DOHH2 (cell line): ENCODE measurements around the gene AP5Z1.

ENCODE experiments used
- H3F3A ChIP-seq: fragments of 200-600 bp; sonication (generic), shearing (Covaris generic); 2 replicates; pipeline ENCODE4 v1.6.0; 2016; ENCODE audit warnings: antibody characterized with exemption, mild to moderate bottlenecking; ENCODE audit not compliant: control insufficient read depth, insufficient read depth
- H3K27ac ChIP-seq: fragments of 200-600 bp; sonication (generic); 2 replicates; pipeline ENCODE4 v1.5.1; 2014; ENCODE audit warnings: low read depth, mild to moderate bottlenecking, low read length, moderate library complexity
- H3K27me3 ChIP-seq: fragments of 200-600 bp; sonication (generic); 2 replicates; pipeline ENCODE4 v1.6.1; 2014; ENCODE audit warnings: mild to moderate bottlenecking, low read length, mixed read lengths; ENCODE audit not compliant: control insufficient read depth
- H3K36me3 ChIP-seq: fragments of 200-600 bp; sonication (generic); 2 replicates; pipeline ENCODE4 v1.6.1; 2014; ENCODE audit warnings: mild to moderate bottlenecking, low read length, moderate library complexity, mixed read lengths; ENCODE audit not compliant: control insufficient read depth
- H3K4me1 ChIP-seq: fragments of 200-600 bp; sonication (generic); 2 replicates; pipeline ENCODE4 v1.6.1; 2014; ENCODE audit warnings: mild to moderate bottlenecking, low read length, mixed read lengths; ENCODE audit not compliant: control insufficient read depth
- H3K4me2 ChIP-seq: fragments of 200-600 bp; sonication (generic); 2 replicates; pipeline ENCODE4 v1.6.0; 2014; ENCODE audit warnings: mild to moderate bottlenecking, low read length, moderate library complexity
- H3K4me3 ChIP-seq: fragments of 200-600 bp; sonication (generic); 2 replicates; pipeline ENCODE4 v1.5.1; 2014; ENCODE audit warnings: mild to moderate bottlenecking, low read length, mixed read lengths
- H3K79me2 ChIP-seq: fragments of 200-600 bp; sonication (generic); 2 replicates; pipeline ENCODE4 v1.6.1; 2014; ENCODE audit warnings: mild to moderate bottlenecking, low read length, mixed read lengths; ENCODE audit not compliant: control insufficient read depth
- H3K9me2 ChIP-seq: fragments of 200-600 bp; sonication (generic); replicated peaks from 2 replicates; pipeline ENCODE4 v1.6.1; 2014; ENCODE audit warnings: mild to moderate bottlenecking, low read length, mixed read lengths; ENCODE audit not compliant: control insufficient read depth
- H3K9me3 ChIP-seq: fragments of 200-600 bp; sonication (generic); 2 replicates; pipeline ENCODE4 v1.6.1; 2014; ENCODE audit warnings: antibody characterized with exemption, low read length, mixed read lengths; ENCODE audit not compliant: control insufficient read depth, insufficient read depth
- H4K20me1 ChIP-seq: fragments of 200-600 bp; sonication (generic); 2 replicates; pipeline ENCODE4 v1.6.0; 2014; ENCODE audit warnings: low read depth, mild to moderate bottlenecking, antibody characterized with exemption, low read length, moderate library complexity; ENCODE audit not compliant: control insufficient read depth, insufficient read depth
- EZH2phosphoT487 ChIP-seq: fragments of 200-600 bp; sonication (generic); IDR thresholded peaks from 2 replicates; pipeline ENCODE4 v1.6.1; 2017; ENCODE audit warnings: borderline replicate concordance, mild to moderate bottlenecking, antibody characterized with exemption, low read length, moderate library complexity, mixed read lengths
- TF ChIP-seq, protein P1 (sequence below): fragments of 200-600 bp; sonication (generic); IDR thresholded peaks from one replicate; pipeline ENCODE4 v1.5.1; 2014; ENCODE audit warnings: antibody characterized with exemption, mild to moderate bottlenecking, low read depth, low read length; ENCODE audit not compliant: poor library complexity, severe bottlenecking

AP5Z1 gene

DNA sequence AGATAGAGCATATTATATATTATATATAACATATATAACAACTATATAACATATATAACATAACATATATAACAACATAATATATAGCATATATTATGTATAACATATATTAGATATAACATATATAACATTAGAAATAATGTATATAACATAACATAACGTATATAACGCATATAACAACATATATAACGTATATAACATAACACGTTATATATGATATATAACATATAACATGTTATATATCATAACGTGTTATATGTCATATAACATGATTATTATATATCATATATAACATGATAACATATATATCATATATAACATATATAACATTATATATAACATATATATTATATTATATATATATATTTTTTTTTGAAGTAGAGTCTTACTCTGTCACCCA, 3.7 kb downstream of the AP5Z1 start:
- Histone ChIP-seq H3F3A (no peaks in the 10 kb centered on the region; the same call in 1 of the 2 replicates), H3K27ac (no peak overlapping the region), H3K79me2 (peaks cover 48% of the 10 kb centered on the region), H3K4me2 (no peak overlapping the region), H3K9me3 (no peaks in the 10 kb centered on the region), H3K4me1 (peaks cover 19% of the 10 kb centered on the region), H3K4me3 (no peak overlapping the region), H3K9me2 (no peaks in the 10 kb centered on the region), H3K36me3 (peaks cover 51% of the 10 kb centered on the region), H4K20me1 (peaks cover 2% of the 10 kb centered on the region; the same call in 1 of the 2 replicates), H3K27me3 (no peaks in the 10 kb centered on the region)
- TF ChIP-seq, protein P1, sequence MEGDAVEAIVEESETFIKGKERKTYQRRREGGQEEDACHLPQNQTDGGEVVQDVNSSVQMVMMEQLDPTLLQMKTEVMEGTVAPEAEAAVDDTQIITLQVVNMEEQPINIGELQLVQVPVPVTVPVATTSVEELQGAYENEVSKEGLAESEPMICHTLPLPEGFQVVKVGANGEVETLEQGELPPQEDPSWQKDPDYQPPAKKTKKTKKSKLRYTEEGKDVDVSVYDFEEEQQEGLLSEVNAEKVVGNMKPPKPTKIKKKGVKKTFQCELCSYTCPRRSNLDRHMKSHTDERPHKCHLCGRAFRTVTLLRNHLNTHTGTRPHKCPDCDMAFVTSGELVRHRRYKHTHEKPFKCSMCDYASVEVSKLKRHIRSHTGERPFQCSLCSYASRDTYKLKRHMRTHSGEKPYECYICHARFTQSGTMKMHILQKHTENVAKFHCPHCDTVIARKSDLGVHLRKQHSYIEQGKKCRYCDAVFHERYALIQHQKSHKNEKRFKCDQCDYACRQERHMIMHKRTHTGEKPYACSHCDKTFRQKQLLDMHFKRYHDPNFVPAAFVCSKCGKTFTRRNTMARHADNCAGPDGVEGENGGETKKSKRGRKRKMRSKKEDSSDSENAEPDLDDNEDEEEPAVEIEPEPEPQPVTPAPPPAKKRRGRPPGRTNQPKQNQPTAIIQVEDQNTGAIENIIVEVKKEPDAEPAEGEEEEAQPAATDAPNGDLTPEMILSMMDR, result no peak
- TF ChIP-seq EZH2phosphoT487, result no peak

DNA sequence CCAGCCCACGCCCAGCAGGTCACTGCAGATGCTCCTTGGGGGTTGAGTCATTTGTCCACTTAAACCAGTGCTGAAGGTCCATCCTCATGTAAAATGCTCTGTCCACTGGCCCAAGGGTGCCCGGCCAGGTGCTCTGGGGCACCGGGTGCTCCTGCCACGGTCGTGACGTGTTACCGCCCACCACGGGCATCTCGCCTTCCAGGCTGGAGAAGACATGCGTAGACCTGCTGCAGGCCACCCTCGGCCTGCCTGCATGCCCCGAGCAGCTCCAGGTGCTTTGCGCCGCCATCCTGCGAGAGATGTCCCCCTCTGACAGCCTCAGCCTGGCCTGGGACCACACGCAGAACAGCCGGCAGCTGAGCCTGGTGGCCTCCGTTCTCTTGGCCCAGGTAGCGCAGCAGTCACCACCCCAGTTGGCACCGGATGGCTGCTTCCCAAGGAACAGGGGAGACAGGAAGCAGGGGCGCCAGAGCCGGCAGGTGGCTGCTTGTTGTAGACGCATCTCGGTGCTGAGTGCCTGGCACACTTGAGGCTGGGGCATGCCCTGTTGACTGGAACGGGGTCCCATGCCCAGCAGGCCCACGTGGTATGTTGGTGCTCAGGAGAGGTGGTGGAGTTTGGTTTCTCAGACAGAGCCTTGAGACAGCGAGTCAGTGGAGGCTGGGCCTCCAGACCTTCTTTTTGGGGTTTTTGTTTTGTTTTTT, 6.1 kb downstream of the AP5Z1 start:
- Histone ChIP-seq H3K27me3 (no peaks in the 10 kb centered on the region), H3F3A (no peaks in the 10 kb centered on the region; the same call in 1 of the 2 replicates)

DNA sequence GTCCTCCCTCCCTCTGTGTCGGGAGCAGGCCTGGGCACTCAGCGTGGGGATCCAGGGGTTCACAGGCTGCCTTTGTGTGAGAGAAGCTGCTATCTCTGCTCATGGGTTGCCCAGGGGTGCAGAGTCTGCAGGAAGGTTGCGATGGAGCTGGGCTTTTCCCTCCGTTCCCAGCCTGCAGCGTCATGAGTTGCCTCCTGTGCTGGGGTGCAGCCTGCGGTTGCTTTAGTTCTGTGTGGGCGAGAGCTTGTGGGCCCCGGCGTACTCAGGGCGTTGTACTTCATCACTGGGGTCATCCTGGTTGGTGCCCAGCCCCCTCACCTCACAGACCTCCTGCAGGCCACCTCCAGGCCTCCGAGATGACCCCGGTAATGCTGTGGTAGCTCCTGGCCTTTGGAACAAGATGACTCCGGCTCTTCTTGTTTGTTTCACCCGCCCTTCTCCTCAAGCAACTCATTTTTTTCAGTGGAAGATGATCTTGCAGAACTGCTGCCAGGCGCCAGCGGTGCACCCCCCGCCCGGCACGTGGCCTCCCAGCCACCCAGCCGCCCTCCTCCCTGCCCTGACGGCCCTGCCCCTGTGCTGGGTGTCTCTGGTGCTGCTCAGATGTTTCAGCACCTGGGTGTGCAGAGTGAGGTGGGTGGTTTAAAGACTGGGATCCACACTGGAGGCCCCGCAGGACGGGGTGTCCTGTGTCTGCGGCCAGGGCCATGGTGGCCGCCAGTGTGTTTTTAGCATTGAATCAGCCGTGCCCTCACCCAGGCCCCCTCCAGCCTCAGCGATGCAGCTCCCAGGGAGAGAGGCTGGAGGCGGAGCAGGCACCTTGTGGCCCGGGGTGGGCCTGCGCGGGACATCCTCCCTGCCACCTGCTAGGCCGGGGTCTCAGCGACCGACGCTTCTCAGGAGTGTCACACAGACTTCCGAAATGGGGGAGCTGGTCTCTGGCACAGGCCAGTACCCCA, 7.2 kb downstream of the AP5Z1 start:
- no peaks in the 10 kb centered on the region; the same call in 1 of the 2 replicates for H4K20me1 ChIP-seq
- no peaks in the 10 kb centered on the region for H3K9me3 ChIP-seq
- no peak overlapping the region for H3K4me2 ChIP-seq

More for the DNA sequence above, 6.1 kb downstream of the AP5Z1 start:
- peaks cover 30% of the 10 kb centered on the region for H3K79me2 ChIP-seq
- H3K9me2 ChIP-seq, result no peaks in the 10 kb centered on the region
- TF ChIP-seq, protein P1, result no peak
- H3K36me3 ChIP-seq, result peaks cover 66% of the 10 kb centered on the region
- H3K4me2 ChIP-seq, result no peak overlapping the region
- H4K20me1 ChIP-seq, result no peaks in the 10 kb centered on the region; the same call in 1 of the 2 replicates
- H3K4me3 ChIP-seq, result no peak overlapping the region
- no peaks in the 10 kb centered on the region for H3K9me3 ChIP-seq
- peaks cover 6% of the 10 kb centered on the region for H3K4me1 ChIP-seq
- H3K27ac ChIP-seq, result no peak overlapping the region

More for the DNA sequence above, 7.2 kb downstream of the AP5Z1 start:
- Histone ChIP-seq H3K4me1 (no peaks in the 10 kb centered on the region), H3K79me2 (peaks cover 19% of the 10 kb centered on the region), H3K36me3 (peaks cover 64% of the 10 kb centered on the region), H3K27me3 (no peaks in the 10 kb centered on the region), H3K27ac (no peak overlapping the region), H3K9me2 (no peaks in the 10 kb centered on the region), H3F3A (no peaks in the 10 kb centered on the region; the same call in 1 of the 2 replicates), H3K4me3 (no peak overlapping the region)
- TF ChIP-seq, protein P1, result no peak
- no peak for TF ChIP-seq EZH2phosphoT487
